Measurements from ENCODE around the gene DUSP7.
"Not testable (repeated sequence)": the region's sequence is repeated elsewhere in the genome, so short reads cannot be mapped to it uniquely, and the experiment has no call there.

The DUSP7 gene

GRCh38 chr3:52038227-52038626, 18.1 kb downstream of the DUSP7 start:
- TF ChIP-seq CTCF (IDR thresholded peaks at IDR 0.05; ENCODE audit: low read depth, low read length) = no peak

GRCh38 chr3:52037291-52037690, 19.1 kb downstream of the DUSP7 start:
- DNase-seq (ENCODE audit: extremely low read depth, low read depth) = no peak
- TF ChIP-seq CTCF (IDR thresholded peaks at IDR 0.05; ENCODE audit: low read depth, low read length) = no peak

More at GRCh38 chr3:52038227-52038626, 18.1 kb downstream of the DUSP7 start:
- DNase-seq (ENCODE audit: extremely low read depth, low read depth) = no peak

- no peak for TF ChIP-seq CTCF (IDR thresholded peaks at IDR 0.05; ENCODE audit: low read depth, low read length)
- DNase-seq (ENCODE audit: extremely low read depth, low read depth) = no peak
Measured at GRCh38 chr3:52036829-52037228, 19.5 kb downstream of the DUSP7 start.

GRCh38 chr3:52036222-52036694, 20.1 kb downstream of the DUSP7 start:
- DNase-seq (ENCODE audit: extremely low read depth, low read depth) = no peak
- TF ChIP-seq CTCF (IDR thresholded peaks at IDR 0.05; ENCODE audit: low read depth, low read length) = no peak

GRCh38 chr3:52034651-52035050, 21.7 kb downstream of the DUSP7 start:
- TF ChIP-seq CTCF (IDR thresholded peaks at IDR 0.05; ENCODE audit: low read depth, low read length) = no peak
- DNase-seq (ENCODE audit: extremely low read depth, low read depth) = no peak

- no peak for DNase-seq (ENCODE audit: extremely low read depth, low read depth)
- TF ChIP-seq CTCF (IDR thresholded peaks at IDR 0.05; ENCODE audit: low read depth, low read length) = no peak
Measured at GRCh38 chr3:52034212-52034611, 22.2 kb downstream of the DUSP7 start.

GRCh38 chr3:52033748-52034147, 22.6 kb downstream of the DUSP7 start:
- DNase-seq (ENCODE audit: extremely low read depth, low read depth) = not testable (repeated sequence)

GRCh38 chr3:52032702-52033408, 23.5 kb downstream of the DUSP7 start:
- no peak for TF ChIP-seq CTCF (IDR thresholded peaks at IDR 0.05; ENCODE audit: low read depth, low read length)
- DNase-seq (ENCODE audit: extremely low read depth, low read depth) = no peak
